H9 (cell line): ENCODE data around the gene PRDM2. TPM values are rescaled to one million over a fixed set of nuclear protein-coding genes. Genes with fewer than 3 reads are reported as not detected.

Experiments used
- DNase-seq: peaks from one replicate; pipeline ENCODE4 v3.0.0-alpha.2; 2017
- H2AFZ ChIP-seq: one replicate; pipeline ENCODE4 v1.6.1; 2013; ENCODE audit warnings: mild to moderate bottlenecking, low read length, control low read depth, moderate library complexity
- H2AK5ac ChIP-seq: 2 replicates; pipeline ENCODE4 v1.6.1; 2013; ENCODE audit warnings: low read length, control low read depth, mixed read lengths; ENCODE audit not compliant: insufficient read length
- H2BK120ac ChIP-seq: one replicate; pipeline ENCODE4 v1.6.1; 2013; ENCODE audit warnings: low read depth, mild to moderate bottlenecking, low read length, control low read depth, inconsistent platforms; ENCODE audit not compliant: poor library complexity, severe bottlenecking
- H2BK12ac ChIP-seq: 2 replicates; pipeline ENCODE4 v1.6.1; 2013; ENCODE audit warnings: low read length, control low read depth, mixed read lengths, low read depth; ENCODE audit not compliant: insufficient read length
- H2BK15ac ChIP-seq: 2 replicates; pipeline ENCODE4 v1.6.1; 2013; ENCODE audit warnings: low read depth, low read length, control low read depth
- H2BK20ac ChIP-seq: one replicate; pipeline ENCODE4 v1.6.1; 2013; ENCODE audit warnings: low read depth, mild to moderate bottlenecking, low read length, control low read depth, inconsistent platforms; ENCODE audit not compliant: poor library complexity, severe bottlenecking
- H2BK5ac ChIP-seq: 2 replicates; pipeline ENCODE4 v1.6.1; 2013; ENCODE audit warnings: low read length, control low read depth, mixed read lengths; ENCODE audit not compliant: insufficient read length
- H3K14ac ChIP-seq: 2 replicates; pipeline ENCODE4 v1.6.1; 2013; ENCODE audit warnings: low read length, control low read depth; ENCODE audit not compliant: insufficient read depth
- H3K18ac ChIP-seq: 2 replicates; pipeline ENCODE4 v1.6.1; 2013; ENCODE audit warnings: low read depth, mild to moderate bottlenecking, mixed read lengths, low read length, control low read depth; ENCODE audit not compliant: insufficient read length
- H3K23ac ChIP-seq: 2 replicates; pipeline ENCODE4 v1.6.1; 2013; ENCODE audit warnings: low read length, control low read depth, mixed read lengths, low read depth; ENCODE audit not compliant: insufficient read length
- H3K23me2 ChIP-seq: 2 replicates; pipeline ENCODE4 v1.6.1; 2013; ENCODE audit warnings: low read depth, mild to moderate bottlenecking, mixed read lengths, low read length, control low read depth; ENCODE audit not compliant: insufficient read length, poor library complexity, severe bottlenecking
- H3K27ac ChIP-seq: 2 replicates; pipeline ENCODE4 v1.5.1; 2013; ENCODE audit warnings: low read length, control low read depth, mixed read lengths, low read depth; ENCODE audit not compliant: insufficient read length
- H3K27me3 ChIP-seq: 2 replicates; pipeline ENCODE4 v1.6.1; 2013; ENCODE audit warnings: low read length, control low read depth, inconsistent platforms; ENCODE audit not compliant: insufficient read depth
- H3K4ac ChIP-seq: 2 replicates; pipeline ENCODE4 v1.6.1; 2013; ENCODE audit warnings: low read depth, mild to moderate bottlenecking, control low read depth, inconsistent platforms, low read length, moderate library complexity
- H3K4me1 ChIP-seq: 2 replicates; pipeline ENCODE4 v1.6.1; 2013; ENCODE audit warnings: low read length, control low read depth, inconsistent platforms; ENCODE audit not compliant: insufficient read depth
- H3K4me2 ChIP-seq: 2 replicates; pipeline ENCODE4 v1.6.1; 2013; ENCODE audit warnings: low read length, control low read depth, mixed read lengths; ENCODE audit not compliant: insufficient read length, insufficient read depth
- H3K56ac ChIP-seq: 2 replicates; pipeline ENCODE4 v1.6.1; 2013; ENCODE audit warnings: low read depth, mild to moderate bottlenecking, mixed read lengths, low read length, control low read depth; ENCODE audit not compliant: insufficient read length
- H3K79me1 ChIP-seq: 2 replicates; pipeline ENCODE4 v1.6.1; 2013; ENCODE audit warnings: low read depth, mild to moderate bottlenecking, moderate library complexity, low read length, control low read depth, inconsistent platforms; ENCODE audit not compliant: insufficient read depth, poor library complexity, severe bottlenecking
- H3K79me2 ChIP-seq: 2 replicates; pipeline ENCODE4 v1.6.1; 2013; ENCODE audit warnings: low read length, control low read depth, inconsistent platforms; ENCODE audit not compliant: insufficient read depth
- H3K9ac ChIP-seq: 2 replicates; pipeline ENCODE4 v1.6.1; 2013; ENCODE audit warnings: low read length, control low read depth, mixed read lengths; ENCODE audit not compliant: insufficient read length; ENCODE audit errors: extremely low read depth
- H3K9me3 ChIP-seq: one replicate; pipeline ENCODE4 v1.6.1; 2013; ENCODE audit warnings: low read depth, low read length, inconsistent platforms; ENCODE audit not compliant: control insufficient read depth
- H3T11ph ChIP-seq: one replicate; pipeline ENCODE4 v1.6.1; 2013; ENCODE audit warnings: mild to moderate bottlenecking, low read length, control low read depth, inconsistent platforms
- H4K20me1 ChIP-seq: one replicate; pipeline ENCODE4 v1.6.1; 2013; ENCODE audit not compliant: control insufficient read depth, insufficient read length, insufficient read depth
- H4K5ac ChIP-seq: 2 replicates; pipeline ENCODE4 v1.6.1; 2013; ENCODE audit warnings: low read depth, mild to moderate bottlenecking, mixed read lengths, low read length, control low read depth; ENCODE audit not compliant: insufficient read length
- H4K8ac ChIP-seq: replicated peaks from 2 replicates; pipeline ENCODE4 v1.6.1; 2013; ENCODE audit warnings: low read length, control low read depth, mixed read lengths, low read depth; ENCODE audit not compliant: insufficient read length
- H4K91ac ChIP-seq: 2 replicates; pipeline ENCODE4 v1.6.1; 2013; ENCODE audit warnings: low read depth, mild to moderate bottlenecking, moderate library complexity, mixed read lengths, low read length, control low read depth; ENCODE audit not compliant: insufficient read length
- H3K27ac Mint-ChIP-seq, 3 experiments: 2 replicates in 2 of 3; 3 replicates in 1 of 3; pipeline ENCODE4 v1.8.0; 2020 to 2021; ENCODE audit warnings: mixed read lengths in 3 of 3, mild to moderate bottlenecking in 1 of 3, moderate library complexity in 1 of 3
- H3K27me3 Mint-ChIP-seq: 2 replicates; pipeline ENCODE4 v1.8.0; 2021; ENCODE audit warnings: low read depth, mild to moderate bottlenecking, moderate library complexity, mixed read lengths
- H3K36me3 Mint-ChIP-seq, 3 experiments: 2 replicates in 2 of 3; 3 replicates in 1 of 3; pipeline ENCODE4 v1.8.0; 2020 to 2021; ENCODE audit warnings: low read depth in 3 of 3, mixed read lengths in 3 of 3; ENCODE audit not compliant: insufficient read depth in 1 of 3
- H3K4me1 Mint-ChIP-seq, 2 experiments: 2 replicates each; pipeline ENCODE4 v1.8.0; 2020; ENCODE audit warnings: mixed read lengths in 2 of 2
- H3K4me3 Mint-ChIP-seq, 2 experiments: 2 replicates in 1 of 2; 3 replicates in 1 of 2; pipeline ENCODE4 v1.8.0; 2020 to 2021; ENCODE audit warnings: mild to moderate bottlenecking in 2 of 2, mixed read lengths in 2 of 2, moderate library complexity in 1 of 2
- H3K9me3 Mint-ChIP-seq, 2 experiments: 2 replicates in 1 of 2; 3 replicates in 1 of 2; pipeline ENCODE4 v1.8.0; 2020; ENCODE audit warnings: mild to moderate bottlenecking in 2 of 2, mixed read lengths in 2 of 2, moderate library complexity in 1 of 2
- WGBS: extraction: QIAGEN DNeasy Blood & Tissue Kit; methylation state at CpG from one replicate; pipeline ENCODE4 v1.1.7; 2013; ENCODE audit warnings: missing lambda C conversion rate, low lambda C conversion rate, mixed read lengths; ENCODE audit not compliant: insufficient read length; ENCODE audit errors: extremely low coverage; 5-methylcytosine and 5-hydroxymethylcytosine counted together
- total RNA-seq: library from RNA; stranded (reverse); gene quantifications from 2 replicates; pipeline ENCODE4 v1.2.1, GENCODE V29; 2021
- TF ChIP-seq, protein P1 (sequence below): fragments of 200-600 bp; sonication (generic); conservative IDR thresholded peaks from 3 replicates; pipeline ENCODE4 v1.8.0; 2021; ENCODE audit warnings: antibody characterized with exemption, mild to moderate bottlenecking

PRDM2 gene
- total RNA-seq, 1 experiment from 2014 or later: 24.5 TPM

DNA sequence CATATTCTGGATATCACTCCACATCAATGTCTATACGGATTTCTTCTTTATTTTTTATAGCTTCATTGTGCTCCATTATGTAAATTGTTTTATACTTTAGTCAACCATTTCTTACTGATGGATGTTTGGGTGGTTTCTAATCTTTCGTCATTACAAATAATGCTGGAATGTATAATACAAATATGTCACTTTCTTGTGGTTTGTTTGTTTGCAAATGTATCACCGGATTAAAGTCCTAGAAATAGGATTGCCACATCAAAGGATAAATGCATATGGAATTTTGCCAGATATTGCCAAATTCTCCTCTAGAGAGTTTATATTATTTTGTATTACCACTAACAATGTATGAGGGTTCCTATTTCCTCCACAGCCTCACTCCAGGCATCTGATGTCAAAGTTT lies 48.7 kb upstream of the PRDM2 start:
- H3K4me1 ChIP-seq: no peaks in the 10 kb centered on the region
- no peaks in the 10 kb centered on the region for H3K27me3 ChIP-seq
- no peak overlapping the region for H3K4ac ChIP-seq
- no peak overlapping the region for H3K27ac ChIP-seq
- no peak overlapping the region for H2AFZ ChIP-seq
- H2AK5ac ChIP-seq: no peak overlapping the region
- no peak overlapping the region for H2BK20ac ChIP-seq
- H4K91ac ChIP-seq: no peak overlapping the region
- H3K23ac ChIP-seq: no peak overlapping the region
- no CpG with 5 or more reads among the region's 3 CpGs for WGBS
- Mint-ChIP-seq H3K4me3 (no peak overlapping the region), H3K27ac (no peak overlapping the region), H3K27me3 (no peaks in the 10 kb centered on the region; the same call in 1 of the 2 replicates), H3K9me3 (peaks cover 6 to 15% of the 10 kb centered on the region in 2 experiments; a peak in 2 of 5 replicates), H3K36me3 (no peaks in the 10 kb centered on the region; a peak in 2 of 7 replicates), H3K4me1 (no peaks in the 10 kb centered on the region)
- no peaks in the 10 kb centered on the region for H3K23me2 ChIP-seq
- no peak overlapping the region for H4K8ac ChIP-seq
- TF ChIP-seq, protein P1, sequence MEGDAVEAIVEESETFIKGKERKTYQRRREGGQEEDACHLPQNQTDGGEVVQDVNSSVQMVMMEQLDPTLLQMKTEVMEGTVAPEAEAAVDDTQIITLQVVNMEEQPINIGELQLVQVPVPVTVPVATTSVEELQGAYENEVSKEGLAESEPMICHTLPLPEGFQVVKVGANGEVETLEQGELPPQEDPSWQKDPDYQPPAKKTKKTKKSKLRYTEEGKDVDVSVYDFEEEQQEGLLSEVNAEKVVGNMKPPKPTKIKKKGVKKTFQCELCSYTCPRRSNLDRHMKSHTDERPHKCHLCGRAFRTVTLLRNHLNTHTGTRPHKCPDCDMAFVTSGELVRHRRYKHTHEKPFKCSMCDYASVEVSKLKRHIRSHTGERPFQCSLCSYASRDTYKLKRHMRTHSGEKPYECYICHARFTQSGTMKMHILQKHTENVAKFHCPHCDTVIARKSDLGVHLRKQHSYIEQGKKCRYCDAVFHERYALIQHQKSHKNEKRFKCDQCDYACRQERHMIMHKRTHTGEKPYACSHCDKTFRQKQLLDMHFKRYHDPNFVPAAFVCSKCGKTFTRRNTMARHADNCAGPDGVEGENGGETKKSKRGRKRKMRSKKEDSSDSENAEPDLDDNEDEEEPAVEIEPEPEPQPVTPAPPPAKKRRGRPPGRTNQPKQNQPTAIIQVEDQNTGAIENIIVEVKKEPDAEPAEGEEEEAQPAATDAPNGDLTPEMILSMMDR: no peak
- no peak overlapping the region for H3K56ac ChIP-seq
- H4K20me1 ChIP-seq: no peaks in the 10 kb centered on the region
- H3K79me1 ChIP-seq: no peaks in the 10 kb centered on the region
- H2BK5ac ChIP-seq: no peak overlapping the region
- no peak overlapping the region for H3K14ac ChIP-seq
- no peaks in the 10 kb centered on the region for H3K9me3 ChIP-seq
- H3T11ph ChIP-seq: no peak overlapping the region
- no peak overlapping the region for H3K9ac ChIP-seq
- no peak overlapping the region for H3K18ac ChIP-seq
- H4K5ac ChIP-seq: no peak overlapping the region
- no peak for DNase-seq
- H2BK12ac ChIP-seq: no peak overlapping the region
- no peak overlapping the region for H2BK15ac ChIP-seq
- H3K4me2 ChIP-seq: no peak overlapping the region
- H2BK120ac ChIP-seq: no peak overlapping the region
- H3K79me2 ChIP-seq: no peaks in the 10 kb centered on the region
